ENCODE results near the gene HRH1. TPM values are rescaled to one million over a fixed set of nuclear protein-coding genes. Genes with fewer than 3 reads are reported as not detected.
A peak's percentile ranks its signal among the peaks of the same experiment; 100 is the strongest.
"Not testable (repeated sequence)": the region's sequence is repeated elsewhere in the genome, so short reads cannot be mapped to it uniquely, and the experiment has no call there.

Gene HRH1
- total RNA-seq, 1 experiment from 2014 or later: 3.9 TPM

GRCh38 chr3:11143476-11143875 is 10.8 kb upstream of the HRH1 start:
- no peak for DNase-seq (ENCODE audit: low spot score)

- DNase-seq (ENCODE audit: low spot score): no peak
Measured at GRCh38 chr3:11144996-11145395, 9.3 kb upstream of the HRH1 start.

- DNase-seq (ENCODE audit: low spot score): no peak
Measured at GRCh38 chr3:11145888-11146287, 8.4 kb upstream of the HRH1 start.

GRCh38 chr3:11146773-11147660 is 7.3 kb upstream of the HRH1 start:
- DNase-seq (ENCODE audit: low spot score): no peak

- DNase-seq (ENCODE audit: low spot score): no peak
Measured at GRCh38 chr3:11150256-11150655, 4.0 kb upstream of the HRH1 start.

- no peak for DNase-seq (ENCODE audit: low spot score)
Measured at GRCh38 chr3:11152301-11152700, 2.0 kb upstream of the HRH1 start.

GRCh38 chr3:11154953-11155325 is 646 bp downstream of the HRH1 start:
- no peak for DNase-seq (ENCODE audit: low spot score)

GRCh38 chr3:11155341-11156025 is 1.2 kb downstream of the HRH1 start:
- peak; percentile 66 for DNase-seq (ENCODE audit: low spot score)

- no peak for DNase-seq (ENCODE audit: low spot score)
Measured at GRCh38 chr3:11156026-11156410, 1.7 kb downstream of the HRH1 start.

- no peak for DNase-seq (ENCODE audit: low spot score)
Measured at GRCh38 chr3:11157421-11157820, 3.1 kb downstream of the HRH1 start.

GRCh38 chr3:11159421-11159904 is 5.2 kb downstream of the HRH1 start:
- DNase-seq (ENCODE audit: low spot score): peak; percentile 34

GRCh38 chr3:11161666-11162065 is 7.4 kb downstream of the HRH1 start:
- no peak for DNase-seq (ENCODE audit: low spot score)

GRCh38 chr3:11162401-11163345 is 8.4 kb downstream of the HRH1 start:
- DNase-seq (ENCODE audit: low spot score): no peak

GRCh38 chr3:11164607-11165006 is 10.3 kb downstream of the HRH1 start:
- no peak for DNase-seq (ENCODE audit: low spot score)

- DNase-seq (ENCODE audit: low spot score): no peak
Measured at GRCh38 chr3:11165476-11165875, 11.2 kb downstream of the HRH1 start.

GRCh38 chr3:11166807-11167400 is 12.6 kb downstream of the HRH1 start:
- not testable (repeated sequence) for DNase-seq (ENCODE audit: low spot score)

- DNase-seq (ENCODE audit: low spot score): no peak
Measured at GRCh38 chr3:11167590-11167989, 13.3 kb downstream of the HRH1 start.

- no peak for DNase-seq (ENCODE audit: low spot score)
Measured at GRCh38 chr3:11168406-11168805, 14.1 kb downstream of the HRH1 start.

- peak; percentile 34 for DNase-seq (ENCODE audit: low spot score)
Measured at GRCh38 chr3:11168881-11169805, 14.8 kb downstream of the HRH1 start.

- peak; percentile 67 for DNase-seq (ENCODE audit: low spot score)
Measured at GRCh38 chr3:11170052-11170770, 15.9 kb downstream of the HRH1 start.

Data from H4 (cell line).